HFFc6 (cell line): Measurements from ENCODE around the gene FAM181A. TPM values are rescaled to one million over a fixed set of nuclear protein-coding genes. Genes with fewer than 3 reads are reported as not detected.

Experiments
- DNase-seq: peaks from one replicate; pipeline ENCODE4 v3.0.0-alpha.2; 2018
- H3K27ac Mint-ChIP-seq: 2 replicates; pipeline ENCODE4 v1.8.0; 2020; ENCODE audit warnings: mild to moderate bottlenecking, mixed read lengths
- H3K27me3 Mint-ChIP-seq: 2 replicates; pipeline ENCODE4 v1.8.0; 2021; ENCODE audit warnings: mild to moderate bottlenecking, moderate library complexity, mixed read lengths; ENCODE audit not compliant: insufficient read depth
- H3K36me3 Mint-ChIP-seq: 2 replicates; pipeline ENCODE4 v1.8.0; 2021; ENCODE audit warnings: low read depth, mixed read lengths
- H3K4me1 Mint-ChIP-seq: 2 replicates; pipeline ENCODE4 v1.8.0; 2020; ENCODE audit warnings: low read depth, mixed read lengths
- H3K4me3 Mint-ChIP-seq: 2 replicates; pipeline ENCODE4 v1.8.0; 2020; ENCODE audit warnings: mild to moderate bottlenecking, moderate library complexity, mixed read lengths
- H3K9me3 Mint-ChIP-seq: 2 replicates; pipeline ENCODE4 v1.8.0; 2020; ENCODE audit warnings: mild to moderate bottlenecking, mixed read lengths
- total RNA-seq, 6 experiments: library from RNA; stranded (reverse); fragmentation: NEBNext Ultra II Directional; extraction: Animal tissue kit (Norgen Biotek cat#: 25700); gene quantifications; 2 replicates in 1 of 6; 3 replicates in 5 of 6; pipeline ENCODE4 v1.2.3, GENCODE V29; 2021
- TF ChIP-seq, protein P1 (sequence below): fragments of 200-600 bp; sonication (generic); IDR thresholded peaks from 2 replicates; pipeline ENCODE4 v1.5.0; 2021; ENCODE audit warnings: antibody characterized with exemption, mild to moderate bottlenecking

FAM181A gene
- total RNA-seq, 6 experiments from 2014 or later = not detected

GRCh38 chr14:93923626-93924025 lies 3.5 kb upstream of the FAM181A start:
- peaks cover 5% of the 10 kb centered on the region; the same call in 1 of the 2 replicates for H3K9me3 Mint-ChIP-seq
- no peaks in the 10 kb centered on the region for H3K36me3 Mint-ChIP-seq
- H3K27ac Mint-ChIP-seq = no peak overlapping the region
- peaks cover 20% of the 10 kb centered on the region for H3K27me3 Mint-ChIP-seq
- no peaks in the 10 kb centered on the region for H3K4me1 Mint-ChIP-seq
- TF ChIP-seq, protein P1, sequence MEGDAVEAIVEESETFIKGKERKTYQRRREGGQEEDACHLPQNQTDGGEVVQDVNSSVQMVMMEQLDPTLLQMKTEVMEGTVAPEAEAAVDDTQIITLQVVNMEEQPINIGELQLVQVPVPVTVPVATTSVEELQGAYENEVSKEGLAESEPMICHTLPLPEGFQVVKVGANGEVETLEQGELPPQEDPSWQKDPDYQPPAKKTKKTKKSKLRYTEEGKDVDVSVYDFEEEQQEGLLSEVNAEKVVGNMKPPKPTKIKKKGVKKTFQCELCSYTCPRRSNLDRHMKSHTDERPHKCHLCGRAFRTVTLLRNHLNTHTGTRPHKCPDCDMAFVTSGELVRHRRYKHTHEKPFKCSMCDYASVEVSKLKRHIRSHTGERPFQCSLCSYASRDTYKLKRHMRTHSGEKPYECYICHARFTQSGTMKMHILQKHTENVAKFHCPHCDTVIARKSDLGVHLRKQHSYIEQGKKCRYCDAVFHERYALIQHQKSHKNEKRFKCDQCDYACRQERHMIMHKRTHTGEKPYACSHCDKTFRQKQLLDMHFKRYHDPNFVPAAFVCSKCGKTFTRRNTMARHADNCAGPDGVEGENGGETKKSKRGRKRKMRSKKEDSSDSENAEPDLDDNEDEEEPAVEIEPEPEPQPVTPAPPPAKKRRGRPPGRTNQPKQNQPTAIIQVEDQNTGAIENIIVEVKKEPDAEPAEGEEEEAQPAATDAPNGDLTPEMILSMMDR = no peak
- DNase-seq = no peak
- H3K4me3 Mint-ChIP-seq = no peak overlapping the region

DNA sequence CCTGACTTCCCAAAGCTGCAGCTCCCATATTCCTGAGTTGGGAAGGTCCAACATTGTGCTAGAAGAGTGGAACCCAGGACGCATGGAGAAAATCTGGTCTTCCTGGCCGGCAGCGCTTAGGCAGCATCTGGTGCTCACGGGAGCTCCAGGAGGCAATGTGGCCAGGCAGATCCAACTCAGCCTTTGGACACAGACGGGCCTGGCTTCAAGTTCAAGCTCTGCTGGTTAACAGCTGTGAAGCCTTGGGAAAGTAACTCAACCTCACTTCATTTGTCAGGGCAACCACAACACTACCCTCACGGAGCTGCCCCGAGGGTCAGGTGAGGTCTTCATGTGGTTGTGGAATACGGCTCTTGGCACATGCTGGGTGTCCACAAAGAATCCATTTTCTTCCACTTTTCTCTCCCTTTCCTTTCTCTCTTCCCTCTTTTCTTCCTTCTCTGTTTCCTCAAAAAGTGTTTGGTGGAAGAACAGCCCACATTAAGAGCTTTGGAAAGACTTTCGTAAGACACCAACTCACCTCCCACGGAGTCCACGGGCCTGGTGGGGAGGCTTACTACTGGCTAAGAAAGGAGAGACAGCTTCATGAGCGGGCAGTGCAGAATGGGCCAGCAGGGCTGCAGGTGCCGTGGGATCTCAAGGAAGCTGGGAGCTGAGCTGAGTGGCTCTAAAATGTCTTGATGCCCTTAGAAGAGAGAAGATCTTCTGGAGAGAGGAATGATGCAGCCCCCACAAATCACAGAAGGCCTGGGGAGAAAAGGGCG lies 2.4 kb upstream of the FAM181A start:
- Mint-ChIP-seq H3K4me1 (no peaks in the 10 kb centered on the region), H3K27ac (no peak overlapping the region), H3K4me3 (no peak overlapping the region), H3K9me3 (peaks cover 1% of the 10 kb centered on the region; the same call in 1 of the 2 replicates), H3K27me3 (peaks cover 24% of the 10 kb centered on the region), H3K36me3 (no peaks in the 10 kb centered on the region)
- TF ChIP-seq, protein P1 = no peak
- no peak for DNase-seq

DNA sequence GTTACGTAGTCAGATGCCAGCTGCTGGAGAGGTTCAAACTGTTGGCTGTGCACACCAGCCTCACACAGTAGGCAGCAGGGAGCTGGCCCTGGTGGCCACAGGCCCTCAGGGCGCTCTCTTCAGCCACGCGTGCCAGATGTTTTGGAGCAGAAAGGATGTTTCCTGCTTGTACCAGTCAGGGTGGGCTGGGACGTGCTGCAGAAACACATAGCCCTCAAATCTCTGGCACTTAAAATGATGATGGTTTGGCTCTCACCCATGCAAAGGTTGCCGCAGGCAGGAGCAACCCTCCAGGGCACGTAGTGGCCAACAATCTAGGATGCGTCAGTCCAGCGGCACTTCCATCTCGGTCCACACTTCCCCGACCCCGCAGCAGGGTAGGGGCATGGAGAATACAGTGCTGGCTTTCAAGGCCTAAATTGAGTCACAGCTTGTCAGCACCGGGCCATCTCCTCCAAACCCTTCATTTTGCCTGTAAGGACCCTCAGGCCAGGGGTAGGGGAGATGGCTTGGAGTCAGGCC lies 1.7 kb upstream of the FAM181A start:
- no peaks in the 10 kb centered on the region for H3K4me1 Mint-ChIP-seq

DNA sequence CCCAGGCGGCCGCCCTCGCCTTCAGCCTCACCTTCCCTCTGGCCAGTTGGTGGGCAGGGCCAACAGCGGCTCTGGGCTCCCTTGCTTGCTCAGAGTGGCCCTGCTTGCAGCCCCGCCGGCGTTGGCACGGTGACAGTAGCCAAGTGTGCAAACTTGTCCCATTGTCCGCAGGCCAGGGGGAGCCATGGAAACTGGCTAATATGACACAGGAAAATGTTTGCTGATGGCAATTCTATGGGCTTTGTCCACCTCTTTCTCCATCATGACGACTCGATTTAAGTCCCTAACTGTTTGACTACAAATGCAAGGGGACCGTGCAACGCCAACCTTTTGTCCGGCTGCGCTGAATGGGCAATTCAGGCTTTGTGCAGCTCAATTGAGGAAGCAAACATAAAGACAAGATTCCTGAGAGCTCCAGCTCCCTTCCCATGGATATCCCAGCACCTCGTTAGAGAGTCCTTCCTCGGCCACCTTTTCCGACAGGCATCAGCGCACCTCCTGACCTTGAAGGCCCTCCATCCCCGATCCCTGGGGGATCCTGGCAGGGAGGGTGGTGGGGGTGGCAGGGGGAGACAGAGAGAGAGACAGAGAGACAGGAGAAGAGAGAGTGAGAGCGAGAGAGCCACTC lies 785 bp upstream of the FAM181A start:
- Mint-ChIP-seq H3K27ac (no peak overlapping the region), H3K4me3 (no peak overlapping the region)
- DNase-seq = no peak

More for the DNA sequence above, 1.7 kb upstream of the FAM181A start:
- DNase-seq = no peak
- H3K36me3 Mint-ChIP-seq = no peaks in the 10 kb centered on the region
- TF ChIP-seq, protein P1 = no peak
- no peak overlapping the region for H3K4me3 Mint-ChIP-seq
- no peak overlapping the region for H3K27ac Mint-ChIP-seq
- no peaks in the 10 kb centered on the region for H3K9me3 Mint-ChIP-seq
- peaks cover 22% of the 10 kb centered on the region for H3K27me3 Mint-ChIP-seq

GRCh38 chr14:93927800-93928145 lies 629 bp downstream of the FAM181A start:
- TF ChIP-seq, protein P1 = no peak
- Mint-ChIP-seq H3K27me3 (peaks cover 25% of the 10 kb centered on the region), H3K9me3 (no peaks in the 10 kb centered on the region), H3K27ac (no peak overlapping the region), H3K4me1 (no peaks in the 10 kb centered on the region), H3K4me3 (no peak overlapping the region), H3K36me3 (no peaks in the 10 kb centered on the region)
- DNase-seq = no peak

More for the DNA sequence above, 785 bp upstream of the FAM181A start:
- no peaks in the 10 kb centered on the region for H3K36me3 Mint-ChIP-seq
- no peaks in the 10 kb centered on the region for H3K4me1 Mint-ChIP-seq
- no peaks in the 10 kb centered on the region for H3K9me3 Mint-ChIP-seq
- peaks cover 22% of the 10 kb centered on the region for H3K27me3 Mint-ChIP-seq
- TF ChIP-seq, protein P1 = no peak
